SK-N-MC (cell line): ENCODE measurements around the gene HIBADH.

ENCODE experiments used
- EZH2 ChIP-seq: fragments of 200-600 bp; sonication (generic); IDR thresholded peaks from one replicate; pipeline ENCODE4 v1.6.1; 2017; ENCODE audit warnings: antibody characterized with exemption
- POLR2AphosphoS5 ChIP-seq: IDR thresholded peaks from 2 replicates; pipeline ENCODE4 v1.6.1; 2012; ENCODE audit warnings: mild to moderate bottlenecking, low read depth, low read length, borderline replicate concordance

GRCh38 chr7:27548304-27548703, 114.4 kb downstream of the HIBADH start:
- TF ChIP-seq POLR2AphosphoS5 (no peak), EZH2 (no peak)
